Superior temporal gyrus (tissue), 1 donor: ENCODE data around the gene SNAP91.
"Not testable (repeated sequence)": the region's sequence is repeated elsewhere in the genome, so short reads cannot be mapped to it uniquely, and the experiment has no call there.

Experiments
- DNase-seq: peaks from one replicate; pipeline ENCODE4 v3.0.0-alpha.2; 2016; ENCODE audit errors: extremely low spot score

The SNAP91 gene

GRCh38 chr6:83633149-83633548, 75.8 kb downstream of the SNAP91 start:
- no peak for DNase-seq

GRCh38 chr6:83629908-83630307, 79.0 kb downstream of the SNAP91 start:
- DNase-seq = not testable (repeated sequence)

DNA sequence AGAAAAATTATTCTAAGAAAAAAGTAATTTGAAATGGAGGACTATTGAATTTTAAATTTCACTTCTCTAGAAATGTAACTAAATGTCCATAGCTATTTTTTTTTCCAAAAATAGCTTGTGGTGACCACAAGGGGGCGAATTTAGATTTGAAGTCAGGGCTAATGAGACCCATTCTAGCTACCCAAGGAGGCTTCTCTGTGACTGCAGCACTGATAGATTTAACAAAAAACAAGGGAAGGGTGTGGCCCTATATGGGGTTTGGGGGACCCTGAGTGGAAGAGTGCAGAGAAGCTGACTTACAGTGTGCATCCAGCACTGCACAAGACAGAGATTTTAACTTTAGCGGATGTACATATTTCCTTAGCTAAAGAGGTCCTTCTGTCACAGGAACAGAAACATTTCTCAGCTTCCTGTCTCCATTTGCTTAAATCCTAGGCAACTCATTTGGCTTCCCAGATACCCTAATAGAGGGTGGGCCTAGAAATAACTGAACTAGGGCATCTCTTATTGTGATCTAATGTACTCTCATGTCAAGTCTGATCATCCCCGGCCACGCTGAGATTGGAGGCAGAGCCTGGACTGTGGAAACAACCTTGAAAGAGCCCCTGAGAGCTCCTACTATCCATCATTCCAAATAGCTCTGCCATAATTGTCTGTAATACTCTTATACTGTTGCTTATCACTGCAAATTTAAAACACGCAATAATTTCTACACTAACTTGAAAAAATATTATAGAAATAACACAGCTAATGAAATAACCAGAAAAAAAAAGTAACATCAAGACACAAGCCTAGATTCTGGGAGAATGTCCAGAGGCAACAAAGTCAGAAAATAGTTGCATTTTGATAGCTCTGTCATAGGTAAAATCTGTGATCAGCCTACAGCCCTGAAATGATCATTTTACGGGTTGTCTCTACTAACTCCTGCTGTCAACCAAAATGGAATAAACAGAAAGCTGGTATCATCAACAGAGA, 93.6 kb downstream of the SNAP91 start:
- DNase-seq = peak; percentile 54

DNA sequence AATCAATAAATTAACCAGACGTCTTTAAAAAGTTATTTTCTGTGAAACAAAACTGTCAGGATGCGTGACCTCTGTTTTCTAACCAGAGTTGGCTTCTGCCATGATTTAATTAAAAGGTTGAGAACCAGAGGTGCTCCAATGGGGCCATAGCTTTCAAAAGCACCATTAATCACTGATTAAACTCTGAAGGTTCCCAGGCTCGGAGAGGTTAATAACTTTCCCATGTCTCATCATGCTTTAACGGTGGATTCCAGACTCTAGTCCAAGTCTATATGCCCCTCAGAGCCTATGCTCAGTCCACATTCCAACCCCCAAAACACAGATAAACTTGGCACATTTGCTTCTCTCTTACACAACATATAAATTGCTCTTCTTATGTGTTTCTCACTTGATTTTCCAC, 95.5 kb downstream of the SNAP91 start:
- DNase-seq = no peak

GRCh38 chr6:83609248-83609647, 99.7 kb downstream of the SNAP91 start:
- no peak for DNase-seq

DNA sequence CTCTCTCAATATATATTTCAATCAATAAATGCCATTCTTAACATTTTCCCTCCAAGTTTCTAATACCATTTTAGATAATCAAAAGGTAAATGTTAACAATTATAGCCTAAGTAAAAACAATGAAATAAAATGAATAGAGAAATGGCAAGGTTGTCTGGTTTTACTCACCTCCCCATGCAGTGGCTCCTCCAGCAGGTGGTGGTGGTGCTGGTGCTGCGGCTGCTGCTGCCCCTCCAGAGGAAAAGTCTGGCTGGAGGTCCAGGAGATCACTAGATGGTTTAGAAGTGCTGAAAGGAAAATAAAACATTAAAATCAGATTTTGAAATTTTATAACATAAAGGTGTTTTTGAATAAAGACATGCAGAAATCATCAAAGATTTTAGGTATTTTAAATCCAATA, 103.4 kb downstream of the SNAP91 start:
- DNase-seq = no peak

GRCh38 chr6:83603551-83603950, 105.3 kb downstream of the SNAP91 start:
- DNase-seq = no peak

DNA sequence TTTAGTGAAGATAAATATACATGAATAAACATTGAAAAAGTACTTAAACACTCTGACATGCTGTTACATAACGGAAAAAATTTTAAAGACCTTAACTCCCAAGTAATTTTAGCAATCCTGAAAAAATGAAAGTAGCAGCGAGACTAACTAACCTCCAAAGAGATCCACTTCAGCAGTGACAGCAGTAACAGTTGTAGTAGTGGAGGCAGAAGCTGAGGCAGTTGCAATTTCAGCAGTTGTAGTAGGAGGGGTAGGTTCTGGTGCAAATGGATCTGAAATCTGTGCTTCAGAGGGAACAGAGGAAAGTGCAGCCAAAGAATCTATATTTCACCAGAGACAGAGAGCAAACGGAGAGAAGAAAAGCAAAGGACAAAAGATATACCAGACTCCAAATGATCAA, 107.8 kb downstream of the SNAP91 start:
- no peak for DNase-seq

- DNase-seq = no peak
Measured at GRCh38 chr6:83600459-83600858, 108.4 kb downstream of the SNAP91 start.

DNA sequence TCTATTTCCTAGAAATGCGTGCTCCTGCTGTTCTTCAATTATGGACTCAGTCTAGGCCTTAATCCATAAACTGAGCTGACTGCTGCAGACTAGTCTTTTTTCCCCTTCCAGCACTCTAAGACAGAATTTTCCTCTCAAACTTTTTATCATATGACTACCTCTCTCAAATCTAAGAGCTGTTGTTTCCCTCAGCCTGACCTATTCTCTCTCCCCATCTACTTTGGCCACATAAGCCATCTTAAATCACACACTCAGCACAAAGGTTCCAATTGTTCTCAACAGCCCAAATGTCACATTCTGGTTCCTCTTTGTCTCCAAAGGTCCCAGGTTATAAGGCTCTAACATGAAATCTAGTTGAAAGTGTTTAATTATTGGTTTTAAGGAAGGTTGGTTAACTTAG, 111.4 kb downstream of the SNAP91 start:
- peak; percentile 46 for DNase-seq

GRCh38 chr6:83597051-83597450, 111.8 kb downstream of the SNAP91 start:
- DNase-seq = no peak

DNA sequence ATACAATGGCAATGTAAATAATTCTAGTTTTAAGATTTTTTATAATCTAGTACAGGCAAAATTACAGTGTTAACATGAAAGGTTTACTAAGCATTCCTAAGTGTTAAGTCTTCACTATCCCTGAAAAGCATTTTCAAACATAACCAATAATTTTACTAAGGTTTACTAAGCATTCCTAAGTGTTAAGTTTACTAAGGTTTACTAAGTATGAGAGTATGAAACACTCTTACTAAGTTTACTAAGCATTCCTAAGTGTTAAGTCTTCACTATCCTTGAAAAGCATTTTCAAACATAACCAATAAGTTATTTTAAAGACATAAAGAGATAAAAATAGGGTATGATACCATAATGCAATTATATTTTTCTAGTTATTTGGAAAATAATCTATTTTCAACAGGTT, 114.0 kb downstream of the SNAP91 start:
- DNase-seq = no peak

DNA sequence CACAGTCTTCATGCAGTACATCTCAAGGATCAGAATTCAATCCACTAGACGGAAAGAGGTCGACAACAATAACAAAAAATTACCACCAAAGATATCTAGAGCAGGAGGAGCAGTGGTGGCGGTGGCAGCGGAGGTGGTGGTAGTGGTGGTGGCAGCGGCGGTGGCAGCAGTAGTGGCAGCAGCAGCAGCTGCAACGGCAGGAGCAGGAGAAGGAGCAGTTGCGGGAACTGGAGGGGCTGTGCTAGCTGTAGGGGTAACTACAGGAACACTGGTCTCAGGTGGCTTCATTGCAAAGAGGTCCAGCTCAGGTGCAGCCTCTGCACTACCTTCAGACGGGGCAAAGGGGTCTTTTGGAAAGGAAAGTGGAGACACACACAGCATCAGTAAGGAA, 115.5 kb downstream of the SNAP91 start:
- no peak for DNase-seq

- no peak for DNase-seq
Measured at GRCh38 chr6:83592770-83593394, 116.0 kb downstream of the SNAP91 start.

DNA sequence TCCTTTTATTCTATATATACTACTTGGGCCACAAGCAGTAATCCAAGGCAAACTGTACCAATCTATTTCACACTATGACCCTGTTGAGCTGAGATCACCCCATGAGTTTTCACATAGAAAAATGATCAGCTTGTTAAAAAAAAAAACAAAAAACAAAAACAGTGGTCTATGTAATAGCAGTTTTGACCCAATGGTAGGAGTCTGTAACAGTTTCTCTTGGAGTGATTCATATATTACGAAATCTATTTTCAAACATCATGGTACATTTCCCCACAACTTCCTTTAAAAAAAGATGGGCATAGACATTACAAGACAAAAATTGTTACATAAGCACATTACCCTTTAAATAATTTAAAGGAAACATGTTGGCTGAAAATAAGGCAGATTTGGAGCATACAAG, 118.5 kb downstream of the SNAP91 start:
- DNase-seq = no peak

GRCh38 chr6:83589076-83589475, 119.8 kb downstream of the SNAP91 start:
- no peak for DNase-seq

- DNase-seq = no peak
Measured at GRCh38 chr6:83578057-83578456, 130.8 kb downstream of the SNAP91 start.

GRCh38 chr6:83574783-83575182, 134.1 kb downstream of the SNAP91 start:
- no peak for DNase-seq

- not testable (repeated sequence) for DNase-seq
Measured at GRCh38 chr6:83571663-83572185, 137.2 kb downstream of the SNAP91 start.

DNA sequence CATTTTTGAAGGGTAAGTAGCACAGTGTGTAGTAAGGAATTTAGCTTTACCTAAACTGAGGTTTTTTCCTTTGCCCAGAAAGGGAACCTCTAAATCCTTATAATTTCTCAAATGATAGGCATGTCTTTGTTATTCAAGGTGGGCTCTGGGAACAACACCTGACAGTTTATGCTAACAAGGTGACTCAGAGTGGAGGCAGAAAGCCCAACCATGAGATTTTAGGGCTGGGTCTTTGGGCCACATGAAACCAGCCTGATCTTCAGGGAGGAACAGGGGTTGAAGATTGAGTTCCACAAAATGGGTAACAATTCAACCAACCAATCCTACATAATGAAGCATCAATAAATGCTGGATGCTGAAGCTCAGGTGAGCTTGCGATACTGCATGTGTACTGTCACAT, 149.9 kb downstream of the SNAP91 start:
- DNase-seq = no peak

DNA sequence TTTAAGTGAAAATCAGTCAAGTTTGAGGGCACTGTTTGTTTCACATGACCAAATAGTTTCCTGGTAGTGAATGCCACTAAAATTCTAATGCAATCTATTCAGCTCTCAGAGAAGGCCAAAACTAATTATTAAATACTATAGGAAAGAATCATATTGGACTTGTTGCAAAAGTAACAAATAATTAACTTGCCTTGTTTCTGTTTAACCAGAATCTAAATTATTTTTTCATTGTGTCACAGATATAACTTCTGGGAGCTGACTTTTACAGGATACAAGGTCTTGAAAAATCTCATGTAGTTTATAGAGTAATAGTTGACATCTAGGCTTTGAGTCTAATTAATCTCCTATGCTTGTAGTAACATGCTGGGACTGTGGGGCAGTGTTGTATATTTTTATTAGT, 152.0 kb downstream of the SNAP91 start:
- no peak for DNase-seq

GRCh38 chr6:83551748-83552147, 157.2 kb downstream of the SNAP91 start:
- DNase-seq = not testable (repeated sequence)

DNA sequence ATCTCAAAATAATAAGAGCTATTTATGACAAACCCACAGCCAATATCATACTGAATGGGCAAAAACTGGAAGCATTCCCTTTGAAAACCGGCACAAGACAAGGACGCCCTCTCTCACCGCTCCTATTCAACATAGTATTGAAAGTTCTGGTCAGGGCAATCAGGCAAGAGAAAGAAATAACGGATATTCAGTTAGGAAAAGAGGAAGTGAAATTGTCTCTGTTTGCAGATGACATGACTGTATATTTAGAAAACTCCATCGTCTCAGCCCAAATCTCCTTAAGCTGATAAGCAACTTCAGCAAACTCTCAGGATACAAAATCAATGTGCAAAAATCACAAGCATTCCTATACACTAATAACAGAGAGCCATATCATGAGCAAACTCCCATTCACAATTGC, 158.4 kb downstream of the SNAP91 start:
- DNase-seq = not testable (repeated sequence)
